Activated CD4-positive, alpha-beta T cell treated with anti-CD3 and anti-CD28 coated beads, Interleukin-2, Interleukin-6, amounts not matched to agents 100 ng/mL and 50 ng/mL, durations not matched to agents 16 hours and 8 hours (primary cell): Measurements from ENCODE around the gene TRIM44.

Experiments used
- DNase-seq: peaks from one replicate; pipeline ENCODE4 v3.0.0-alpha.2; 2020

The TRIM44 gene

GRCh38 chr11:35862666-35863065 is 200.1 kb downstream of the TRIM44 start:
- DNase-seq = no peak

- no peak for DNase-seq
Measured at GRCh38 chr11:35864131-35864530, 201.6 kb downstream of the TRIM44 start.

- no peak for DNase-seq
Measured at GRCh38 chr11:35866601-35867000, 204.0 kb downstream of the TRIM44 start.
